ENCODE measurements around the gene C4A.
A peak's percentile ranks its signal among the peaks of the same experiment; 100 is the strongest.
"Not testable (repeated sequence)": the region's sequence is repeated elsewhere in the genome, so short reads cannot be mapped to it uniquely, and the experiment has no call there.

C4A gene

DNA sequence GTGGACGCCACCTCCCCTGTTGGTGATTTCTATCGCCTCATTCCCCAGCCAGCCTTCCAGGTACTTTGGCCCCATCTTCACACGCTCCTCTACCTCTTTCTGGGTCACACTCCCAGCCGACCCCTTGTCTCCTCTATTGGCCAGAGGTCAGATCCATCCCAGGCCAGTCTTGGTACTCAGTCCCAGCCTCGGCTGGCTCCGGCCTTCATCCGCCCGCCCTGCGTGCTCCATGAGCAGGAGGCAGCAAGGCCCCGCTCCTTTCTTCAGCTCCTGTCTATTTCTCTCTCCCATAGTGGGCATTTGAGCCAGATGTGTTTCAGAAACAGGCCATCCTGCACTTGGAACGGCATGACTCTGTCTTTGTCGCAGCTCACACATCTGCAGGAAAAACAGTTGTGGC is 20.2 kb upstream of the C4A start:
- DNase-seq: no peak

DNA sequence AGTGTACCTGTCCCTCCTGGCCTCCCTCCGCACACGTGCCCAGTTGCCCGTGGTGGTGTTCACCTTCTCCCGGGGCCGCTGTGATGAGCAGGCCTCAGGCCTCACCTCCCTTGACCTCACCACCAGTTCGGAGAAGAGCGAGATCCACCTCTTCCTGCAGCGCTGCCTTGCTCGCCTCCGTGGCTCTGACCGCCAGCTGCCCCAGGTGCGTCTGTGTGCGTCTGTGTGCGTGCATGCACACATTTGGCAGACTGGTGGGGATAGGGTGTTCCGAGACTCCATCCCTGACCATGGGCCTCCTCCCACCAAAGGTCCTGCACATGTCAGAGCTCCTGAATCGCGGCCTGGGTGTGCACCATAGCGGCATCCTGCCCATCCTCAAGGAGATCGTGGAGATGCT is 17.9 kb upstream of the C4A start:
- no peak for DNase-seq

DNA sequence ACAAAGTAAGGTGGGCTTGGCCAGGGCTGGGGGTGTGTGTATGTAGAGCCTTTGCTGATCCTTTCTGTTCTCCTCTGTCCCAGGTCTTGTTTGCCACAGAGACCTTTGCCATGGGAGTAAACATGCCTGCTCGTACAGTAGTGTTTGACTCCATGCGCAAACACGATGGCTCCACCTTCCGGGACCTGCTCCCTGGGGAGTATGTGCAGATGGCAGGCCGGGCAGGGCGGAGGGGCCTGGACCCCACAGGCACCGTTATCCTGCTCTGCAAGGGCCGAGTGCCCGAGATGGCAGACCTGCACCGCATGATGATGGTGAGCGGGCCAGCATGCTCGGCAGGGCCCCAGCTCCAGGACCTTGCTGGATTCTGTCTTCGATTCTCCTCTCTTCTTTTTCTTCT is 16.2 kb upstream of the C4A start:
- DNase-seq: no peak

DNA sequence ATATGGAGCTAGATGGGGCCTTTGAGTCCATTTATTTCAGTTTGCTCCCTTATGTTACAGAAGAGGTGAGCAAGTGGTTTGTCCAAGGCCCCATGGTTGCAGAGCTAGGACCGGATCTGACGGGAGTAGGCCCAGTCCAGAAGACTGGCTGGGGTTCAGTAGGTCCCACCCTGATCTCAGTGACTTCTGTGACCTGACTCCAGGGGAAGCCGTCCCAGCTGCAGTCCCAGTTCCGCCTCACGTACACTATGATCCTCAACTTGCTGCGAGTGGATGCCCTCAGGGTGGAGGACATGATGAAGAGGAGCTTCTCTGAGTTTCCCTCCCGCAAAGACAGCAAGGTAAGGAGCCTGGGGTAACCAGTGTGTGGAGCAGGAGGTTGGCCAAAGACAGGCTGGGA is 15.4 kb upstream of the C4A start:
- no peak for DNase-seq

DNA sequence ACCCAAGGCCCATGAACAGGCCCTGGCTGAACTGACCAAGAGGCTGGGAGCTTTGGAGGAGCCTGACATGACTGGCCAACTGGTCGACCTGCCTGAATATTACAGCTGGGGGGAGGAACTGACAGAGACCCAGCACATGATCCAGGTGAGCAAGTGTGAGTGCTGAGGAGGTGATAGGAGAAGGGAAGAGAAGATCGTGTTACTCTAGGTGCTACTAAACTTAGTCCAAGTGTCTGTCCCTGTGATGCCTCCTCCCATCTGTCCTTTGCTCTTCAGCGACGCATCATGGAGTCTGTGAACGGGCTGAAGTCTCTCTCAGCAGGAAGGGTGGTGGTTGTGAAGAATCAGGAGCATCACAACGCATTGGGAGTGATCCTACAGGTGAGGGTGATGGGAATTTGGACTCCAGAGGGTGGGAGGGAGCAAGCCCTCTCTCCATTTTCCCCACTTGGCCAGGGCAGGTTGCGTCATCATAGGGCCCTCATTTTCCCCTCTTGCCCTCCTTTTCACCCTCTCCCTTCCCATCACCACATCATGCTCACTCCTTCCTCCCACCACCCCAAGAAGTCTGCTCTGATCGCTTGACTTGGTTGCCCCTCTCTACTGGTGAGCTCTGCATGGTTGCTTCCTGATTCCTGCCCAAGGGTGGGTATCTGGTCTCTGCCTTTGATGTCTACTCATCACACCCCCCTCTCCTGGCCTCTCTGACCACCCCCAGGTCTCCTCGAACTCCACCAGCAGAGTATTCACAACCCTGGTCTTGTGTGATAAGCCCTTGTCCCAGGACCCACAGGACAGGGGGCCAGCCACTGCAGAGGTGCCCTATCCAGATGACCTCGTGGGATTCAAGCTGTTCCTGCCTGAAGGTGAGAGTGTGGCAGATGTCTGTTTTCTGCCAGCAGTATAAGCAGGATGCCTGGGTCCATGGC is 14.6 kb upstream of the C4A start:
- DNase-seq: no peak

DNA sequence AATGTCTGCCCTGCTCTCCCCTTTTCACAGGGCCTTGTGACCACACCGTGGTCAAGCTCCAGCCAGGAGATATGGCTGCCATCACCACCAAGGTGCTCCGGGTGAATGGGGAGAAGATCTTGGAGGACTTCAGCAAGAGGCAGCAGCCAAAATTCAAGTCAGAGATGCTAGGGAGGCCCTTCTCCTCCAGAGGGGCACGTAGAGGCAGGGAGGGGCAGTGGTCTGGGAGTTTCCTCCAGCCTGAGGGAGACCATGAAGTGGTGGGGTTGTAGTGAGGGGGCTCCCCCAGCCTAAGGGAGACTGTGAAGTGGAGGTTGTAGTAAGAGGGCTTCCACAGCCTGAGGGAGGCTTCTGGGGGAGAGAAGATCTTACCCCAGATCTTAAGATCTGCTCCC is 13.9 kb upstream of the C4A start:
- DNase-seq: no peak

DNA sequence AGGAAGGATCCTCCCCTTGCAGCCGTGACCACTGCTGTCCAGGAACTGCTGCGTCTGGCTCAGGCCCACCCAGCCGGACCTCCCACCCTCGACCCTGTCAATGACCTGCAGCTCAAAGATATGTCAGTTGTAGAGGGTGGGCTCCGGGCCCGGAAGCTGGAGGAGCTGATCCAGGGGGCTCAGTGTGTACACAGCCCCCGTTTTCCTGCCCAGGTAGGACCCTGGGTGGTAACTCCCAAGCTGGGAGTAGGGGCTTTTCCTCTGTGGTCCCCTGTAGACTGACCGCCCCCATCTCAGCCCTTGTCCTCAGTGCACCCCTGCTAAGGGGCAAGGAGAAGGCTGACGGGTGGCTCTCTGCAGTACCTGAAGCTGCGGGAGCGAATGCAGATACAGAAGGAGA is 13.5 kb upstream of the C4A start:
- no peak for DNase-seq

DNA sequence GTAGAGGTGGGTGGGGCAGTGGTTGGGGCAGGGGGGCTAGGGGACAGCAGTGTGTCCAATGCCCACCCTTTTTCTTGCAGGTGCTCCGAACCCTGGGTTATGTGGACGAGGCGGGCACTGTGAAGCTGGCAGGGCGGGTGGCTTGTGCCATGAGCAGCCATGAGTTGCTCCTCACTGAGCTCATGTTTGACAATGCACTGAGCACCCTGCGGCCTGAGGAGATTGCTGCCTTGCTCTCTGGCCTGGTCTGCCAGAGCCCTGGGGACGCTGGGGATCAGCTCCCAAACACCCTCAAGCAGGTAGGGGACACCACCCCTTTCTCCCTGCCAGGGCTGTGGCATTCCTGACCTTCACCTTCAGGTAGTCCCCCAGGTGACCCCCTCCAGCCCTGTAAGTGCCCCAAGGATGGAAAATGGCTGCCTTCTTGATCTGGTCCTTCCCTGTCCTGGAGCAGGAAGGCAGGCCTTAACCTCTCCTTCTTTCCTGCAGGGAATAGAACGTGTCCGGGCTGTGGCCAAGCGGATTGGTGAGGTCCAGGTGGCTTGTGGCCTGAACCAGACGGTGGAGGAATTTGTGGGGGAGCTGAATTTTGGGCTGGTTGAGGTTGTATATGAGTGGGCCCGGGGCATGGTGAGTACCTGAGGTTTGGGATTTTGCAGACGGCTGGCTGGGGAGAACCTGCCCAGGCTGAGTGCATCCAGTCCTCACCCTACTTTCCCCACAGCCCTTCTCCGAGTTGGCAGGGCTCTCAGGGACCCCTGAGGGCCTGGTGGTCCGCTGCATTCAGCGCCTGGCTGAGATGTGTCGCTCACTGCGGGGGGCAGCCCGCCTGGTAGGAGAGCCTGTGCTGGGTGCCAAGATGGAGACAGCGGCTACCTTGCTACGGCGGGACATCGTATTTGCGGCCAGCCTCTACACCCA is 12.8 kb upstream of the C4A start:
- no peak for DNase-seq

DNA sequence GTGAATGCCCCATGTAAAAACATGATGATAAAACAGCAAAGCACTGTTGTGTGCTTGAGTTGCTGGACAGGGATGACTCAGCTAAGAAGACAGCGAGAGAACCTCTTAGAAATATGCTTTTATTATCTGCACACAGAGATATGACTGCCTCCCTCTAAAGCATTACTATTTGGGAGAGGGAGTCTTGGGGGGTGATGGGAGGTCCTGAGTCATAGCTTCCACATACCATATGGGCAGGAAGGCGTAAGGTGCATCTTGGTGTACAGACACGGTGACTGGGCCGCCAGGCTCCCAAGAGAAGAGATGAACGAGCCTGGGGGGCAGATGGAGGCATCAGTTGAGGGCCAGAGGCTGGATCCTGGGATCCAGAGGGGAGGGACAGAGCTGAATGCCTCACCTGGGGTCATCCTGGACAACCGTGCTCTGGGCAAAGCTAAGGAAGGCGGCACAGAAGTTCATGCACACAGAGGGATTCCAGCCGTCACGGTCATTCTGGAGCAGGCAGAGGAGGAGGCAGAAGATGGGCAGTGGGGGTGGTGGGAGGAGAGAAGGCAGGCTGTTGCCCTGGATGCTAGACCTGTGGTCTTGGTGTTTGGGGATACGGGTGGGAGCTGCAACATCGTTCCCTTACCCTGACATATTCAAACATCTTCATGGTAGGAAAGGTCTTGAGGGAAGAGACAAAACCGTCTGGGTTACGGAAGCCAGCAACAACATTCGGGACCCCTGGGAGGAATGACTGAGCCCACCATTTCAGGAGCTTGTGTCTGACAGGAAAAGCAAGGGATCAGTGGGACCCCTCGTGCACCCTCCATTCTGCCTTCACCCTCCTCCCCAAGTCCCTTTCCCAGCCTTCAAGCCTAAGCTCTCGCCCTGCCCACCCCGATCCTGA is 11.9 kb upstream of the C4A start:
- DNase-seq: no peak

DNA sequence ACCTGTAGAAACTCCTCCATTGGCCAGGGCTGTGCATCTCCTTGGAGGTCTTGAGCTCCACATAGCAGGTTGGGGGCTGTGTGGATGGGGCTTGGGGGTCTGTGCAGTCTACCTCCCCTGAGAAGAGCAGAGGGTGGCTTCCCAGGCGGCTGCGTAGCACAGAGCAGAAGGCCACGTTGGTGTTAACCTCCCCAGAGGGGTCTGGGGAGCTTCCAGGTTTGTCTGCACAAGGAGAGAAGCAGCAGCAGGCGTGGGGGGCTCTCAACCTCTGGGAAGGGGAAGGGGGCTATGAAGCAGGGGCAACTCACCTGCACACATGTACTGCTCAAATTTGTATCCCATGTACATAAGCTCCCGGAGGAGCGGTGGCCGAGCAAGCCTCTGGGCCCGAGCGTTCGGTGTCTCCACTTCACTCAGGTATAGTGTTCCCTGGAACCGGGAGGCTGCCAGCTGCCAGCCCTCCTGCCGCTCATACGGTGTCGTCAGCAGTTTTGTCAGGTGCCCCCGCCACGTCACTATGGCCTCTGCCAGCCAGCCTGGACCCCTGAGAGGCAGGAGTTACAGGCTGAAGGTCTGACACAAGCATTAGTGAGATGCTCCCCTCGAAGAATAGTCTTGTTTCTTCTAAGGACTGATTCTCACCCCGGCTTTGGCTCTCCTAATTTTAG is 11.1 kb upstream of the C4A start:
- DNase-seq: no peak

DNA sequence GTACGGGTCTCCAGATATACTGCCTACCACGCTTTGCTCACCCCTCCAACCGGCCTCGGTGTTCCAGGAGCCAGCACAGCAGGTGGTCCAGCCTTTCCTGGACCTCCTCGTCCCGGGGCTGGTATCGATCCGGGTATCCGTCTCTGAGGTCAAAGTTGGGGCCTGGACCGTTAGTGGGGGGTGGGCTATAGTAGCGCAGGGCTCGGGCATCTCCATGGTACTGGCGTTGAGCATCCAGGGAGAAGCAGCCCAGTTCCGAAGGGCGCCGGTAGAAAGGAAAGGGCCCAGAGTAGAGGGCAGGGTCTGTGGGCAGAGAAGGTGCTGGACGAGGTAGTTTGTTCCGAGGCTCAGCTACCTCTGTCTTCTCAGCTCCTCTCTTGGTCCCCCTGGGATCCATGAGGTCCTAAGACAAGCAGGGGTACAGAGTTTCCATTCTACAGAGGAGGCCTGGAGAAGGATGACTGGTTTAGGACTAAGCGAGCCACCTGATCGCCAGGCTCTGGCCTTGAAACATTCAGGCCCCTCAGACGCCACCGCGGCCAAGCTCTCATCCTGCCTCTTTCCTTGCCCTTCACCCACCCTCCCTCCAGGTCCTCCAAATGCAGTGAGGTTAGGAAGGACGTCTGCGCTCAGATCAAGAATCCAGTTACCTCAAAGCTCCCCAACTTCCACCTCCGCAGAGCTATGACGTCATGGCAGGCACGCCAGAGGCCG is 10.4 kb upstream of the C4A start:
- no peak for DNase-seq

DNA sequence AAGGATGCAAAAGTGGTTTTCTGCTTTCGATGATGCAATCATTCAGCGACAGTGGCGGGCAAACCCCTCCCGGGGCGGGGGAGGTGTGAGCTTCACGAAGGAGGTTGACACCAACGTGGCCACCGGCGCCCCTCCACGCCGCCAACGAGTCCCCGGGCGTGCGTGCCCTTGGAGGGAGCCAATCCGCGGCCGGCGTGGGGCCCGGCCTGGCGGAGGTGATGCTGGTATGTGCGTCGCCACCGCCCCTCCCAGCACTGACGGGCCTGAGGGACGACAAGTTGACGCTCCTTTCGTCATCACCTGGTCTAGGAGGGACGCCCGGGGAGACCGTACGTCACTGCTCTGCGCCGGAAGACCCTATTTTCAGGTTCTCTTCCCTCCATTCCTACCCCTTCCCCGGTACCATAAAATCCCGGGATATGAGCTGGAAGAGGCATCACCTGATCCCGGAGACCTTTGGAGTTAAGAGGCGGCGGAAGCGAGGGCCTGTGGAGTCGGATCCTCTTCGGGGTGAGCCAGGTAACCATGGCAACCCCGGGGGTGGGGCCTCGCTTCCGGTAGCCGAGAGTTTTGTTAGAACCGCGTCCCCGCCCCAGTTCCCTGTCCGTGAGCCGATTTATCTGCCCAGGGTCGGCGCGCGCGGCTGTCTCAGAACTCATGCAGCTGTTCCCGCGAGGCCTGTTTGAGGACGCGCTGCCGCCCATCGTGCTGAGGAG is 9.7 kb upstream of the C4A start, which contains the start of gene DXO:
Gene DXO, minus strand, starts transcription at position 146 of the 716 bp plus-strand sequence. CDS start 463 bp downstream, outside the sequence.
- peak; percentile 97 for DNase-seq

DNA sequence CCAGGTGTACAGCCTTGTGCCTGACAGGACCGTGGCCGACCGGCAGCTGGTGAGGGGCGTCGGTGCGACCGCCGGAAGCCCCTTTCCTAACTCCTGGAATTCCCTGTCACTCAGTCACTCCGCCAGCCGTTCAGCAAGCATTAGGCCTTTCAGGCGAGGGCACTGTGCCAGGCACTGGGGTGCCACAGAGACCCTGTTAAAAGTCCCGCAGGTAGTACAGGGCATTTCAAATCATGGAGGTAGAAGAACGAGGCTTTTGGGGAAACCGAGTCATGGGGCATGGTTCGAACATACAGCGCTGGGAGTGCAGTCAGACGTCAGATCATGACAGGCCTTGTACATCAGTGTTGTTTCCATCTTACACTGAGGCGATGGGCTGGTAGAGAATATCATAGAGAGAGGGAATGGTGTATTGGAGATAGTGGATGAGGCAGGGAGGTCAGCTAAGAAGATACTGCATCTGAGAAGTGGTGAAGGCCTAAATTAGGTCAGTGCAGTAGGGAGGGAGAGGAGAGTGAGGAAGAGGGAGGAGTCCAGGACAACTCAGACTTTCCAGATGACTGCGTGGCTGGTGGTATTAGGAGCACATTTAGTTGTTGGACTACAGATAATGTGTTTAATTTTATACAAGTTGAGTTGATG is 9.0 kb upstream of the C4A start:
- peak; percentile 53 for DNase-seq

DNA sequence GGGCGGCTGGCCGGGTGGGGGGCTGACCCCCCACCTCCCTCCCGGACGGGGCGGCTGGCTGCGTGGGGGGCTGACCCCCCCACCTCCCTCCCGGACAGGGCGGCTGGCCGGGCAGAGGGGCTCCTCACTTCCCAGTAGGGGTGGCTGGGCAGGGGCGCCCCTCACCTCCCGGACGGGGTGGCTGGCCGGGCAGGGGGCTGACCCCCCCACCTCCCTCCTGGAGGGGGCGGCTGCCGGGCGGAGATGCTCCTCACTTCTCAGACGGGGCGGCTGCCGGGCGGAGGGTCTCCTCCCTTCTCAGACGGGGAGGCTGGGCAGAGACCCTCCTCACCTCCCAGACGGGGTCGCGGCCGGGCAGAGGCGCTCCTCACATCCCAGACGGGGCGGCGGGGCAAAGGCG is 5.8 kb upstream of the C4A start:
- not testable (repeated sequence) for DNase-seq

DNA sequence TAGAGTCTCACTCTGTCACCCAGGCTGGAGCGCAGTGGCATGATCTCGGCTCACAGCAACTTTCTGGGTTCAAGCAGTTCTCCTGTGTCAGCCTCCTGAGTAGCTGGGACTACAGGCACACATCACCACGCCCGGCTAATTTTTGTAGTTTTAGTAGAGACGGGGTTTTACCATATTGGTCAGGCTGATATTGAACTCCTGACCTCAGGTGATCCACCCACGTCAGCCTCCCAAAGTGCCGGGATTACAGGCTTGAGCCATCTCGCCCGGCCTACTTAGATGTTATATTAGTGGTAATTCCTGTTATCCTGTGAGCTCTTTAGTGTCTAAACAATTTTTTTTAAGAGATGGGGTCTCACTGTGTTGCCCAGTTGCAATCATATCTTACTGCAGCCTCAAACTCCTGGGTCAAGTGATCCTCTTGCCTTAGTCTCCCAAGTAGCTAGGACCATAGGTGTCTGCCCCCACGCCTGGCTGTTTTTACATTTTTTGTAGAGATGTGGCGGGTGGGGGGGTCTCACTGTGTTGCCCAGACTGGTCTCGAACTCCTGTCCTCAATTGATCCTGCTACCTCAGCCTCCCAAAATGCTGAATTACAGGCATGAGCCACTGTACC is 3.9 kb upstream of the C4A start:
- no peak for DNase-seq

DNA sequence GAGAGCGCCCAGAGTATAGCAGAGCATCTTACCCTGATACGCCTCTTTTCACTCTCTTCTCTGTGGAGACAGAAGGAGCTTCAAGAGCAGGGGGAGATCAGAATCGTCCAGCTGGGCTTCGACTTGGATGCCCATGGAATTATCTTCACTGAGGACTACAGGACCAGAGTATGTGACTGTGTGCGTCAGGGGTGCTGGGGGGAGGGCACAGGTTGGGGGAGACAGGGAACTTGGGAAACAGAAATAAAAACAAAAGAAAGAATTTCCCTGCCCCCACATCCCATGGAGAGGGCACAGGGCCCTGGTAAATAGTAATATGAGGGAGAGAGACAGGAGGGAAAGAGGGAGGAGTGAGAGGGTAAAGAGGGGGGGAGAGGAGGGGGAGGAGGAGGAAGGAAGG is 3.0 kb upstream of the C4A start:
- no peak for DNase-seq

DNA sequence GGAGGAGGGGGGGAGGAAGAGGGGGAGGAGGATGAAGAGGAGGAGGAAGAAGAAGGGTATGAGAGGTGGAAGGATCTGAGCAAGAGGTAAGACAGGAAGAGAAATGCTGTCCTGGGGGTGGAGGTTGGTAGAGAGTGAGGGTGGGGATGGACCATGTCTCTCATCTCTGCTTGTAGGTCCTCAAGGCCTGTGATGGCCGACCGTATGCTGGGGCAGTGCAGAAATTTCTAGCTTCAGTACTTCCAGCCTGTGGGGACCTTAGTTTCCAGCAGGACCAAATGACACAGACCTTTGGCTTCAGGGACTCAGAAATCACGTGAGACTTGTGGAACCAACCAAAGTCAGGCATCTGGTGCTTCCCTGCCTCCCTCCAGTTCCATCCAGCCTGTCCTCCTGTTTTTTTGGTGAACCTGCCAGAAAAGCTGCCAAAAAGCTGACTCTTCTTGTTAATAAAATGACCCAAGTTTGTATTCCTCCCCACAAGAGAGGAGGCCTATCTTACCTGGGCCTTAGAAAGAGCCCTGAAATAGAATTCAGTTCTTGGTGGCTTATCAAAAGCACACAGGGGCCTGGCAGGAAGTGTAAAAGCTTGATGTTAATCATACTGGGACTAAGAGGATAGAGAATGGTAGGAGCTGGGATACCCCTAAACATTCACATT is 2.5 kb upstream of the C4A start:
- DNase-seq: no peak

DNA sequence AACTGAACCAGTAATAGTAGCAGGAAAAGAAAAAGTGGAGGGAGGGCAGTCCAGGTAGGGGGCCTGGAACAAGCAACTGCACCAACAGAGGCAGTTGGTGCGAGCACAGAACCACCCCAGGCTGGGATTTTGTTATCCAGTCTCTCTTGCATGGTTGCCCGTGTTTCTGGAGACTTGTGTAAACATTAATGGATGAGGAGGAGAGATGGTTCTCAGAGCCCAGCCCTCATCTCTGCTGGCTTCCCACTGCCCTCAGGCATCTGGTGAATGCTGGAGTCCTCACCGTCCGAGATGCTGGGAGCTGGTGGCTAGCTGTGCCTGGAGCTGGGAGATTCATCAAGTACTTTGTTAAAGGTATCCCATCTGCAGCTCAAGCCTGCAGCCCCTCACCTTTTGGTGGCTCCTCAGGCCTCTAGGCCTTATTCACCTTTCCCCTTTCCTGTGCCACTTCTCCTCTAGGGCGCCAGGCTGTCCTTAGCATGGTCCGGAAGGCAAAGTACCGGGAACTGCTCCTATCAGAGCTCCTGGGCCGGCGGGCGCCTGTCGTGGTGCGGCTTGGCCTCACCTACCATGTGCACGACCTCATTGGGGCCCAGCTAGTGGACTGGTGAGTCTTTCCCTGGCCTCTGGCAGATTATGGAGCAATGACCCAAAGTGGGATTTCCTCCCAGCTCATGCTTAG is 1.5 kb upstream of the C4A start:
- not testable (repeated sequence) for DNase-seq

DNA sequence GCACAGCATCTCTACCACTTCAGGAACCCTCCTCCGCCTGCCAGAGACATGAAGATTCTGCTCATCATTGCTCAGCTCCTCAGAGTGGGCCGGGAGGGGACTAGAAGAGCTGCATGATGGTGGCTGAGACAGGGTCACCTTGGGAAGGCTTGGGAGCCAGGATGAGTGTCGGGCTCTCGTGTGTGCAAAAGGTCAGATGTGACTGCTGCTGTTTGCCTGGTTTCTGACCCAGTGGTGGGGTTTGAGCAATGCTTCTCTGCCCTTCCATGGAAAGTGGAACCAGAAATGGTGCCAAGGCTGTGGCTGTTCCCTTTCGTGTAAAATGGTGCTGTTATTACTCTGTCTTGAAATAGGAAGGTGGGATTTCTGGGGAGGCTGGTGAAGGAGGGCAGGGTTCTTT is 859 bp upstream of the C4A start:
- DNase-seq: not testable (repeated sequence)
